Adrenal gland (tissue), 12 donors: Measurements from ENCODE around the gene MRRF. TPM values are rescaled to one million over a fixed set of nuclear protein-coding genes. Genes with fewer than 3 reads are reported as not detected.

Experiments
- DNase-seq, 7 donors: peaks; one replicate each; pipeline ENCODE4 v3.0.0-alpha.2; 2019 to 2020
- H3K27ac ChIP-seq, 5 donors: fragments of 200-600 bp; sonication (generic) in 4 of 5; 1 replicate in 3 of 5; 2 replicates in 2 of 5; pipeline versions ENCODE4 v1.5.1 to v1.8.0; 2016 to 2020; ENCODE audit warnings: mild to moderate bottlenecking in 1 of 5
- H3K27me3 ChIP-seq: fragments of 200-600 bp; 2 replicates; pipeline ENCODE4 v1.8.0; 2021
- H3K36me3 ChIP-seq, 2 donors: fragments of 200-600 bp; replicated peaks in 1 of 2; 1 replicate in 1 of 2; 2 replicates in 1 of 2; pipeline versions ENCODE4 v1.5.1 to v1.8.0; 2018 to 2022
- H3K4me1 ChIP-seq, 2 donors: fragments of 200-600 bp; replicated peaks in 1 of 2; 1 replicate in 1 of 2; 2 replicates in 1 of 2; pipeline versions ENCODE4 v1.5.1 to v1.8.0; 2018 to 2021
- H3K4me3 ChIP-seq, 4 donors: fragments of 200-600 bp; sonication (generic) in 3 of 4; one replicate each; pipeline ENCODE4 v1.5.1; 2016 to 2018
- H3K9me3 ChIP-seq, 3 donors: fragments of 200-600 bp; sonication (generic) in 1 of 3; replicated peaks in 1 of 3; 1 replicate in 2 of 3; 2 replicates in 1 of 3; pipeline versions ENCODE4 v1.5.1 to v1.8.0; 2016 to 2021
- POLR2A ChIP-seq, 2 donors: fragments of 450-650 bp; IDR thresholded peaks; one replicate each; pipeline ENCODE4 v1.6.1; 2017; ENCODE audit warnings: antibody characterized with exemption in 2 of 2, mild to moderate bottlenecking in 2 of 2, moderate library complexity in 1 of 2
- WGBS, 4 donors: extraction: QIAGEN DNeasy Blood & Tissue Kit in 2 of 4; methylation state at CpG; one replicate each; pipeline versions ENCODE4 v1.1.5 to v1.1.7; 2013 to 2017; 5-methylcytosine and 5-hydroxymethylcytosine counted together
- intact Hi-C, 2 donors: fragments of 100-400 bp; cut with DNase I; formaldehyde crosslinking; loops; one replicate each; pipeline versions ENCODE4 v1.14.1 to v1.15.0; 2022 to 2023
- polyA plus RNA-seq, 3 donors: library from polyadenylated mRNA; stranded (reverse); fragments of 200-250 nt in 2 of 3; fragments of 350-450 nt in 1 of 3; fragmentation: Illumina TruSeq in 1 of 3; extraction: RNeasy Lipid Tissue Mini Kit (QIAGEN cat#74804) in 1 of 3; gene quantifications; one replicate each; pipeline ENCODE4 v1.2.3, GENCODE V29; 2013 to 2014
- total RNA-seq, 9 donors: library from RNA; depleted of rRNA in 4 of 9; stranded (reverse); fragments of >200 nt in 4 of 9; fragments of 120-200 nt in 1 of 9; fragmentation: NEBNext Ultra II Directional in 1 of 9; extraction: Animal tissue kit (Norgen Biotek cat#: 25700) in 1 of 9; gene quantifications; one replicate each; pipeline versions ENCODE4 v1.1.0 to v1.2.4, GENCODE V29; 2013 to 2023
- TF ChIP-seq, protein P1 (sequence below), 6 experiments: fragments of 450-650 bp in 4 of 6; fragments of 200-600 bp in 2 of 6; sonication (generic) in 1 of 6; IDR thresholded peaks; 1 replicate in 5 of 6; 2 replicates in 1 of 6; pipeline versions ENCODE4 v1.5.1 to v1.8.0; 2016 to 2021; ENCODE audit warnings: antibody characterized with exemption in 6 of 6, mild to moderate bottlenecking in 2 of 6, moderate library complexity in 1 of 6
- donor health status: healthy with polysubstance abuse.
- donor health status: Bipolar disorder and iron deficiency.
- donor health status: DM: yes; HTN: yes; CAD: no.
- donor health status: DM: no; HTN: no; CAD: no.
- donor health status: DM: no; HTN: no; CAD: no.
- donor health status: DM: yes; HTN: yes; CAD: no.

The MRRF gene
- total and polyA plus RNA-seq, 12 donors, result 24.9 to 66.3 (median 35.5) TPM

DNA sequence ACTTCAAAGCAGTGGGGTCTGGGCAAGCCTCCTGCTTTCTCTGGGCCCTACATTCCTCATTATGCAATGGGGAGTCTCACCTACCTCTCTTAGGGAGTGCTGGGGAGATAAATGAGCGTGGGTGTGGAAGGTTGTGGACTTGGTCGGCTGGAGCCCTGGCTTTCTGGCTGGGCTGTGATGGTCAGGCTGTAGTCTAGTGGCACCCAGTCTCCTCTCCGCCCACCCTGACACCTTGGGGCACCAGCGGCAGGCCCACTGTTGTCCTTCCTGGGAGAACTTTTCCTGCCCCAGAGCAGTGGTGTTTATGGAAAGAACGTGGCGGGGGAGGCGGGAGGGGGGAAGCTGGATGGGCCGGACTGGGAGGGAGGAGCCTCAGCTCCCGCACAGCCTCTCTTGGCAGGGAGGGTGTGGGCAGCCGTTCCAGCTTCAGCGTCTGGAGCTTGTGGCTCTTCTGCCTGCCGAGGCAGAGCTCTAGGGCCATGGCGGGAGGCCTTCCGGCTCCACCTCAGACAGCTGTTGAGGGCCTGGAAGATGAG is 110.3 kb downstream of the MRRF start:
- peaks cover 8 to 15% of the 10 kb centered on the region in 2 donors for H3K4me1 ChIP-seq
- no peaks in the 10 kb centered on the region for H3K36me3 ChIP-seq
- intact Hi-C loops, result no loop called here
- peak; percentile 36 to 78 (median 58) for DNase-seq
- H3K27ac ChIP-seq, result peak overlapping the region in 1 of 5 donors; percentile 24
- no peaks in the 10 kb centered on the region for H3K9me3 ChIP-seq
- H3K27me3 ChIP-seq, result no peaks in the 10 kb centered on the region
- WGBS, 4 donors, result 24 to 45% (median 32%) methylated on average over 11 to 14 of the region's 14 CpGs
- H3K4me3 ChIP-seq, result no peak overlapping the region
- TF ChIP-seq, protein P1, sequence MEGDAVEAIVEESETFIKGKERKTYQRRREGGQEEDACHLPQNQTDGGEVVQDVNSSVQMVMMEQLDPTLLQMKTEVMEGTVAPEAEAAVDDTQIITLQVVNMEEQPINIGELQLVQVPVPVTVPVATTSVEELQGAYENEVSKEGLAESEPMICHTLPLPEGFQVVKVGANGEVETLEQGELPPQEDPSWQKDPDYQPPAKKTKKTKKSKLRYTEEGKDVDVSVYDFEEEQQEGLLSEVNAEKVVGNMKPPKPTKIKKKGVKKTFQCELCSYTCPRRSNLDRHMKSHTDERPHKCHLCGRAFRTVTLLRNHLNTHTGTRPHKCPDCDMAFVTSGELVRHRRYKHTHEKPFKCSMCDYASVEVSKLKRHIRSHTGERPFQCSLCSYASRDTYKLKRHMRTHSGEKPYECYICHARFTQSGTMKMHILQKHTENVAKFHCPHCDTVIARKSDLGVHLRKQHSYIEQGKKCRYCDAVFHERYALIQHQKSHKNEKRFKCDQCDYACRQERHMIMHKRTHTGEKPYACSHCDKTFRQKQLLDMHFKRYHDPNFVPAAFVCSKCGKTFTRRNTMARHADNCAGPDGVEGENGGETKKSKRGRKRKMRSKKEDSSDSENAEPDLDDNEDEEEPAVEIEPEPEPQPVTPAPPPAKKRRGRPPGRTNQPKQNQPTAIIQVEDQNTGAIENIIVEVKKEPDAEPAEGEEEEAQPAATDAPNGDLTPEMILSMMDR (IDR thresholded peaks at IDR 0.05), result no peak
- no peak for TF ChIP-seq POLR2A (IDR thresholded peaks at IDR 0.05)

DNA sequence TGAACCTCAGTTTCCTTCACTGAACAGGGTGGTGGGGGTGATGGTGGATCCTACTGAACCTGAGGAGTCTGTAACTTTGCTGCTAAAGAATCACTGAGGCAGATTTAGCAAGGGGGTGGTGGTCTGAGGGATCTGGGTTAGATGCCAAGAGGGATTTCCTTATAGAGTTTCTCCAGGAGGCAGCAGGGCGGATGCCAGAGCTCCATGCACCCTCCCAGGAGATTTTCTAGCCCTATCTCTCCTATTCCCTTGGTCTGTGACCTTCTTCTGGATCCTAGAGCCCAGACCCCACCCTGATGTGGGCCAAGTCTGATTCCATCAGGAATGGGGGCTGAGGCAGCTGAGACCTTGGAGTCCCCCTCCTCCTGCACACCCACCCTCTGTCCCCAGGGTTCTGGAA is 112.1 kb downstream of the MRRF start:
- 88 to 100% (median 94%) methylated on average over 1 of the region's 1 CpG for WGBS, 4 donors
- Histone ChIP-seq H3K27ac (no peak overlapping the region), H3K27me3 (no peaks in the 10 kb centered on the region), H3K9me3 (no peaks in the 10 kb centered on the region), H3K36me3 (no peaks in the 10 kb centered on the region), H3K4me1 (peaks cover 7 to 8% of the 10 kb centered on the region in 2 donors), H3K4me3 (no peak overlapping the region)
- DNase-seq, result no peak
- no peak for TF ChIP-seq POLR2A (IDR thresholded peaks at IDR 0.05)
- TF ChIP-seq, protein P1 (IDR thresholded peaks at IDR 0.05), result no peak
- intact Hi-C loops, result no loop called here

DNA sequence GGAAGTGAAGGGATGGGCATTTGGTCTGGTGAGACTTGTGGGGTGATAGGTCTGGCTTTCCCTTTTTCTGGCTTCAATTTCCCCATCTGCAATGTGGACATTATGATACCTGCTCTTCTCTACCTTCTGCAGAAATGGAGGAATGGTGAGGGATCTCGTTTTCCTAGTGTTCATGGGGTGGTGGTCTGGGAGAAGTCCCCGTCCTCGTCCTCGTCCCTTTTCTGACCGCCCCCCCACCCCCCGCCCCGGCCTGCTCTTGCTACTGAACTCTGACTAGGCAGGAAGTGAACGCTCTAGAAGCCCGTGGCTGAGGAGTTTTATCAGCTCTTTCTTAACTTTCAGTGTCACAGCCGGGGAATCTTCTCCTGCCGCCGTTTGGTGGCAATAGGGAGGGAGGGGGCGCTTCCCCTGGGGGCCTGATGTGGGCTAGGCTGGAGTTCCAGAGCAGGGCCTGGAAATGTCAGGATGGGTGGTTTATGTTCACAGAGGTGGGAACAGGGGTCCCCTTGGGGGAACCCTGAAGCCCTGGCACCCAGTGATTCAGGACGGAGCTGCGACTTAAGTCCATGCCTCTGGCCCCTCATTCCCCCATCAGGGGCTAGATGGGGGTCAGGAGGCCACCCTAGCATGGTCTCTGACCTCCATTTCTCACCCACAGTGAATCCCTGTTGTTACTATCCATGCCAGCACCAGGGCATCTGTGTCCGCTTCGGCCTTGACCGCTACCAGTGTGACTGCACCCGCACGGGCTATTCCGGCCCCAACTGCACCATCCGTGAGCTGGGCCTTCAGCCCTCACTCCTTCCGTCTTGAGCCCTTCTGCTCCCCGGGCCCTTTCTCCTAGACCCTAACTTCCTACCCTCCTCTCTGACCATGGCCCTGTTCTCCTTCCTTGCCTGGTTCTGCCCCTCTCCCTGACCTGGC is 112.8 kb downstream of the MRRF start:
- H3K4me1 ChIP-seq, result peaks cover 7 to 8% of the 10 kb centered on the region in 2 donors
- H3K27me3 ChIP-seq, result no peaks in the 10 kb centered on the region
- intact Hi-C loops, result no loop called here
- 55 to 74% (median 71%) methylated on average over 22 to 24 of the region's 24 CpGs for whole genome bisulfite sequencing, 4 donors
- H3K9me3 ChIP-seq, result no peaks in the 10 kb centered on the region
- H3K4me3 ChIP-seq, result no peak overlapping the region
- no peaks in the 10 kb centered on the region for H3K36me3 ChIP-seq
- H3K27ac ChIP-seq, result no peak overlapping the region
- no peak for DNase-seq
- TF ChIP-seq, protein P1 (IDR thresholded peaks at IDR 0.05), result no peak
- TF ChIP-seq POLR2A (IDR thresholded peaks at IDR 0.05), result no peak

DNA sequence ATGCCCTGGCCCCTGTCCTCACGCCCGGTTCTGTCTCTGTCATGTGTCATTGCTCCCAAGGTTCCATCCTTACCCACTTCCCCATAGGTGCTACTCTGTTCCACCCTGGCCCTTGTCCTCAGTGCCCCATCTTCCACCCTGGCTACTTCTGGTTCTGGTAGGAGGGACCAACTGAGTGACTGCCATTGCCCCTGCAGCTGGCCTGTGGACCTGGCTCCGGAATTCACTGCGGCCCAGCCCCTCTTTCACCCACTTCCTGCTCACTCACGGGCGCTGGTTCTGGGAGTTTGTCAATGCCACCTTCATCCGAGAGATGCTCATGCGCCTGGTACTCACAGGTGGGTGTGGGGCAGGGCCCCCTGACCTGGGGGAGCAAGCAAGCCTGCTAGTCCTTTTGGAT is 113.6 kb downstream of the MRRF start:
- no peaks in the 10 kb centered on the region for H3K36me3 ChIP-seq
- no peak for DNase-seq
- TF ChIP-seq, protein P1 (IDR thresholded peaks at IDR 0.05), result no peak
- no peak for TF ChIP-seq POLR2A (IDR thresholded peaks at IDR 0.05)
- H3K4me3 ChIP-seq, result no peak overlapping the region
- H3K27me3 ChIP-seq, result no peaks in the 10 kb centered on the region
- H3K9me3 ChIP-seq, result no peaks in the 10 kb centered on the region
- H3K27ac ChIP-seq, result no peak overlapping the region
- intact Hi-C loops, result no loop called here
- H3K4me1 ChIP-seq, result peaks cover 7 to 8% of the 10 kb centered on the region in 2 donors
- 84 to 90% (median 88%) methylated on average over 8 of the region's 8 CpGs for WGBS, 4 donors
